Measurements from ENCODE around the gene TRIM49.
"Not testable (repeated sequence)": the region's sequence is repeated elsewhere in the genome, so short reads cannot be mapped to it uniquely, and the experiment has no call there.

Gene TRIM49

GRCh38 chr11:89808475-89808874, at the start of gene TRIM49:
Gene TRIM49 (minus strand): TSS chr11:89808575. CDS start chr11:89804469, 4,106 bp downstream.
- not testable (repeated sequence) for DNase-seq

GRCh38 chr11:89826694-89827093, 18.3 kb upstream of the TRIM49 start:
- DNase-seq: not testable (repeated sequence)

- not testable (repeated sequence) for DNase-seq
Measured at GRCh38 chr11:89820008-89820407, 11.6 kb upstream of the TRIM49 start.

- not testable (repeated sequence) for DNase-seq
Measured at GRCh38 chr11:89813535-89813934, 5.2 kb upstream of the TRIM49 start.

- not testable (repeated sequence) for DNase-seq
Measured at GRCh38 chr11:89787506-89788063, 20.8 kb downstream of the TRIM49 start.

GRCh38 chr11:89785726-89786125, 22.6 kb downstream of the TRIM49 start:
- DNase-seq: not testable (repeated sequence)

GRCh38 chr11:89750822-89751221, 57.6 kb downstream of the TRIM49 start:
- not testable (repeated sequence) for DNase-seq

Data from NCI-H510A (cell line).